Progenitor cell of endocrine pancreas (in vitro differentiated cells): Measurements from ENCODE around the gene RPRD1B. TPM values are rescaled to one million over a fixed set of nuclear protein-coding genes. Genes with fewer than 3 reads are reported as not detected.

Experiments
- DNase-seq: peaks from one replicate; pipeline ENCODE4 v3.0.0; 2021; ENCODE audit warnings: low spot score; ENCODE audit not compliant: unreplicated experiment
- H3K27ac Mint-ChIP-seq: 2 replicates; pipeline ENCODE4 v1.8.0; 2021; ENCODE audit warnings: mild to moderate bottlenecking, moderate library complexity, mixed read lengths
- H3K27me3 Mint-ChIP-seq: 2 replicates; pipeline ENCODE4 v1.8.0; 2021; ENCODE audit warnings: mixed read lengths
- H3K36me3 Mint-ChIP-seq: 2 replicates; pipeline ENCODE4 v1.8.0; 2022; ENCODE audit warnings: mixed read lengths; ENCODE audit not compliant: insufficient read depth
- H3K4me1 Mint-ChIP-seq: 2 replicates; pipeline ENCODE4 v1.8.0; 2021; ENCODE audit warnings: low read depth, mixed read lengths
- H3K4me3 Mint-ChIP-seq: 2 replicates; pipeline ENCODE4 v1.8.0; 2021; ENCODE audit warnings: low read depth, mild to moderate bottlenecking, moderate library complexity, mixed read lengths
- H3K9me3 Mint-ChIP-seq: 2 replicates; pipeline ENCODE4 v1.8.0; 2021; ENCODE audit warnings: low read depth, mixed read lengths
- CTCF ChIP-seq: fragments of 200-600 bp; sonication (generic); IDR thresholded peaks from one replicate; pipeline ENCODE4 v1.5.0; 2021; ENCODE audit warnings: antibody characterized with exemption, mild to moderate bottlenecking; ENCODE audit not compliant: unreplicated experiment
- total RNA-seq: library from RNA; stranded (reverse); gene quantifications from 2 replicates; pipeline ENCODE4 v1.2.1, GENCODE V29; 2021

RPRD1B gene
- total RNA-seq, 1 donor from 2014 or later: 31.7 TPM

GRCh38 chr20:38133680-38134426, 100.3 kb downstream of the RPRD1B start:
- DNase-seq: no peak
- peaks cover 8% of the 10 kb centered on the region for H3K27me3 Mint-ChIP-seq
- TF ChIP-seq CTCF: no peak
- no peak overlapping the region for H3K4me3 Mint-ChIP-seq
- no peaks in the 10 kb centered on the region for H3K36me3 Mint-ChIP-seq
- no peak overlapping the region for H3K27ac Mint-ChIP-seq
- H3K9me3 Mint-ChIP-seq: no peaks in the 10 kb centered on the region
- H3K4me1 Mint-ChIP-seq: no peaks in the 10 kb centered on the region

- Mint-ChIP-seq H3K9me3 (no peaks in the 10 kb centered on the region), H3K27me3 (peaks cover 12% of the 10 kb centered on the region), H3K36me3 (no peaks in the 10 kb centered on the region), H3K4me3 (no peak overlapping the region), H3K4me1 (no peaks in the 10 kb centered on the region), H3K27ac (no peak overlapping the region)
- no peak for DNase-seq
- no peak for TF ChIP-seq CTCF
Observed at GRCh38 chr20:38134427-38135270, 101.1 kb downstream of the RPRD1B start.

DNA sequence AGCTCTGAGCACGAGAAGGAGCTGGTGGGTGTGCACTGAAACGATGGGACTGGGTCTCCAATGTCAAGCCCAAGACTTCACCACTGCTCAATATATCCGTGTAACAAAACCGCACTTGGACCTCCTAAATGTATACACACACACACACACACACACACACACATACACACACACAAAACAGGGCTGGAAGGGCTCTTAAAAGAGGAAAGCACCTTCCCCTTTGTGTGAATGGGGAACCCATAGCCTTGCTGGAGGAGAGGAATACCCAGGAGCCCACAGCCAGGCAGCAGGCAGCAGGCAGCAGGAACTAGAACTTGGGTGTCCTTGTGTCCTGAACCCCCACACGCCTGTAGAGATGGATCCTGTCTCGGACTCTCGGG, 101.7 kb downstream of the RPRD1B start:
- Mint-ChIP-seq H3K4me3 (no peak overlapping the region), H3K36me3 (no peaks in the 10 kb centered on the region), H3K9me3 (no peaks in the 10 kb centered on the region), H3K4me1 (no peaks in the 10 kb centered on the region), H3K27ac (no peak overlapping the region), H3K27me3 (peaks cover 12% of the 10 kb centered on the region)
- no peak for DNase-seq
- no peak for TF ChIP-seq CTCF

DNA sequence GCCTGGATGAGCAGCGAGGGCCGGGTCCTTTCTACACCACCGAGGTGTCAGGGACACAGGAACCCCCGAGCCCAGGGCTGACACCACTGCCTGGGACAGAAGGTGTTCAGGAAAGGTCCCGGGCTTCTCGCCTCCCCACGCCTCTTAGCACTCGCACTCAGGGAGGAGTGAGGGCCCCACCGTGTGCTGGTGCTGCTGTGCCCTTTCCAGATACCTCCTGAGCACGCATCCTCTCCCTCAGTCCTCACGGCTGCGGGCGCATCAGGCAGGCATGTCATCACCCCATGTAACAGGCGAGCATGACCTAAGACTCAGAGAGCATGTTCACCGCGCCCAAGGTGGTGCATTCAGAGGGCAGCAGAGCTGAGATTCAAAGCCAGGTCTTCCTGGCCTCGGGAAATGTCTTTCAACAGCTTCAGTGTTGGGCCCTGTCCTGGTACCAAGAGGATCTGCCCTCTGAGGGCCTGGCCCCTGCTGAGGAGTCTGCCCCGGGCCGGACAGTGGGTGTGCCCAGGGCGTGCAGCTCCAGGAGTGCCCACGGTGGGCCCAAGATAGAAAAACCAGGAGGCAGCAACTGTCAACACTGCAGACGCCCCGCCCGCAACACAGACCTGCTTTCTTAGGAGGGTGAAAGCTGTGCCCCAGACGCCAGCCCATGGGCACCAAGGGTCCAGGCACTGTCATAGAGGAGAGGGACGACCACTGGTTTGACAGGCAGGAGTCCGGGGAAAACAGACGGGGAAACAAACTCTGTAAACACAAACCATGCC, 102.3 kb downstream of the RPRD1B start:
- TF ChIP-seq CTCF: no peak
- Mint-ChIP-seq H3K27me3 (peaks cover 12% of the 10 kb centered on the region), H3K9me3 (no peaks in the 10 kb centered on the region), H3K4me1 (no peaks in the 10 kb centered on the region), H3K36me3 (no peaks in the 10 kb centered on the region), H3K4me3 (no peak overlapping the region), H3K27ac (no peak overlapping the region)
- DNase-seq: no peak
